ENCODE results near the gene PTGES3L. TPM values are rescaled to one million over a fixed set of nuclear protein-coding genes. Genes with fewer than 3 reads are reported as not detected.

PTGES3L gene
- total and polyA plus RNA-seq, 2 of the 13 experiments (the other 11 are each of a cell fraction or from before 2014, with no cell fraction given): 1.2 to 2.9 TPM

- TF ChIP-seq ZFP90 (CRISPR knock-in tag; IDR thresholded peaks at IDR 0.05; ENCODE audit: borderline replicate concordance) (peak; percentile 86), ZBTB21 (CRISPR knock-in tag; IDR thresholded peaks at IDR 0.05) (no peak), TFDP1 (CRISPR knock-in tag; IDR thresholded peaks at IDR 0.05; ENCODE audit: borderline replicate concordance) (no peak), CREBL2 (CRISPR knock-in tag; IDR thresholded peaks at IDR 0.05; ENCODE audit: borderline replicate concordance) (0 out of 2 replicates have a peak, but pooled peaks have one; percentile 70), EEA1 (CRISPR knock-in tag; IDR thresholded peaks at IDR 0.05; ENCODE audit: borderline replicate concordance) (peak; percentile 90; the same call in 1 of the 2 replicates), BATF2 (CRISPR knock-in tag; IDR thresholded peaks at IDR 0.05) (0 out of 2 replicates have a peak, but pooled peaks have one; percentile 76), MYC (CRISPR knock-in tag; IDR thresholded peaks at IDR 0.05; ENCODE audit: borderline replicate concordance) (peak; percentile 84), RAD21 (CRISPR knock-in tag; IDR thresholded peaks at IDR 0.05) (peak; percentile 45), ZBED4 (CRISPR knock-in tag; IDR thresholded peaks at IDR 0.05; ENCODE audit: borderline replicate concordance) (0 out of 2 replicates have a peak, but pooled peaks have one; percentile 13), BHLHE40 (IDR thresholded peaks at IDR 0.05; ENCODE audit: low read length) (0 out of 2 replicates have a peak, but pooled peaks have one; percentile 4), RBM39 (IDR thresholded peaks at IDR 0.05; ENCODE audit: low read depth, low read length, poor library complexity, severe bottlenecking) (peak; percentile 94), ATF3 (CRISPR knock-in tag; IDR thresholded peaks at IDR 0.05) (peak; percentile 42; the same call in 1 of the 2 replicates), NFE2 (CRISPR knock-in tag; IDR thresholded peaks at IDR 0.05) (no peak), TBP (CRISPR knock-in tag; IDR thresholded peaks at IDR 0.05) (0 out of 2 replicates have a peak, but pooled peaks have one; percentile 46), ZNF230 (CRISPR knock-in tag; IDR thresholded peaks at IDR 0.05) (peak; percentile 89; the same call in 1 of the 2 replicates), ATF7-NPFF (CRISPR knock-in tag; IDR thresholded peaks at IDR 0.05; ENCODE audit: low read depth) (peak; percentile 62; the same call in 1 of the 2 replicates), DDIT3 (CRISPR knock-in tag; IDR thresholded peaks at IDR 0.05) (no peak), MED1 (CRISPR knock-in tag; IDR thresholded peaks at IDR 0.05) (peak; percentile 46; the same call in 1 of the 2 replicates), KDM6A (CRISPR knock-in tag; IDR thresholded peaks at IDR 0.05; ENCODE audit: low read depth) (no peak), RARG (CRISPR knock-in tag; IDR thresholded peaks at IDR 0.05; ENCODE audit: low read depth) (peak; percentile 51; the same call in 1 of the 2 replicates), KAT7 (CRISPR knock-in tag; IDR thresholded peaks at IDR 0.05; ENCODE audit: borderline replicate concordance) (peak; percentile 98)
These were observed 42.0 kb upstream of the PTGES3L start, which contains the start of gene VAT1 (continued) for GRCh38 chr17:43021741-43022512.

Measured in HepG2 (cell line).